Erythroblast (primary cell): ENCODE data around the gene SH3BP5L.

Experiments
- GATA1 ChIP-seq: IDR thresholded peaks from 2 replicates; pipeline ENCODE4 v1.6.1; 2011; ENCODE audit warnings: low read depth, mild to moderate bottlenecking, control low read depth, low read length, moderate library complexity
- POLR2A ChIP-seq: IDR thresholded peaks from 2 replicates; pipeline ENCODE4 v1.6.1; 2011; ENCODE audit warnings: mild to moderate bottlenecking, low read length

DNA sequence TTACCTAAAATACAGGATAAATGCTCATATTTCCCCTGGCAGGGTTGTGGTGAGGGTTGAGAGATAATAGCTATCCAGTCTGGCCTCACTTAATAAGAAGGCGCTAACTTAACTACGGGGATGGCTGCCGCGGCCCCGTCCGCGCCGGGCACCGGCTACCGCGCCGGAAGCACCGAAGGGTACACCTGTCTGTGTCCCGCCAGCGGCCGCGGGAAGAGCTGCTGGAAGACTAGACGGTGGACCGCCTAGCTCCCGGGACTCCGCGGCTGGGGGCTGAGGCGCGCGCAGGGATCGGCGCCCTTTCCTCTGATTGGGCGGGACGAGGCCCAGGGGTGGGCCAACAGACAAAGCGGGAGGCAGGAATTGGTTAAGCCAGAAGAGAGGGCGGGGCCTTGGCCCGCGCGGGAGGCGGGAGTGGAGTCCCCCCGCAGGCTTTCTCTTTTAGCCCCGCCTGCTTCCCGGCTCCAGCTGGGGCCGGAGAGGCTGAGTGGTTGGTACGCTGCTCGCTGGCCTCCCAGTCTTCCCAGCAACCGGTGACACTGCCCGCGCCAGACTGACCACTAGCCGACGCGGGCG lies 12.2 kb upstream of the SH3BP5L start, which contains the start of gene ZNF672:
- TF ChIP-seq POLR2A (peak; percentile 98), GATA1 (no peak)
